HG03039 (cell line): Measurements from ENCODE around the gene VPS37B.
A peak's percentile ranks its signal among the peaks of the same experiment; 100 is the strongest.
"Not testable (repeated sequence)": the region's sequence is repeated elsewhere in the genome, so short reads cannot be mapped to it uniquely, and the experiment has no call there.

ENCODE experiments used
- ATAC-seq: cut with Tn5 transposase; IDR thresholded peaks from one replicate; pipeline ENCODE4 v1.9.1; 2021; ENCODE audit warnings: mild to moderate bottlenecking, moderate library complexity; ENCODE audit not compliant: unreplicated experiment

Gene VPS37B, protein sequence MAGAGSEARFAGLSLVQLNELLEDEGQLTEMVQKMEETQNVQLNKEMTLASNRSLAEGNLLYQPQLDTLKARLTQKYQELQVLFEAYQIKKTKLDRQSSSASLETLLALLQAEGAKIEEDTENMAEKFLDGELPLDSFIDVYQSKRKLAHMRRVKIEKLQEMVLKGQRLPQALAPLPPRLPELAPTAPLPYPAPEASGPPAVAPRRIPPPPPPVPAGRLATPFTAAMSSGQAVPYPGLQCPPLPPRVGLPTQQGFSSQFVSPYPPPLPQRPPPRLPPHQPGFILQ

DNA sequence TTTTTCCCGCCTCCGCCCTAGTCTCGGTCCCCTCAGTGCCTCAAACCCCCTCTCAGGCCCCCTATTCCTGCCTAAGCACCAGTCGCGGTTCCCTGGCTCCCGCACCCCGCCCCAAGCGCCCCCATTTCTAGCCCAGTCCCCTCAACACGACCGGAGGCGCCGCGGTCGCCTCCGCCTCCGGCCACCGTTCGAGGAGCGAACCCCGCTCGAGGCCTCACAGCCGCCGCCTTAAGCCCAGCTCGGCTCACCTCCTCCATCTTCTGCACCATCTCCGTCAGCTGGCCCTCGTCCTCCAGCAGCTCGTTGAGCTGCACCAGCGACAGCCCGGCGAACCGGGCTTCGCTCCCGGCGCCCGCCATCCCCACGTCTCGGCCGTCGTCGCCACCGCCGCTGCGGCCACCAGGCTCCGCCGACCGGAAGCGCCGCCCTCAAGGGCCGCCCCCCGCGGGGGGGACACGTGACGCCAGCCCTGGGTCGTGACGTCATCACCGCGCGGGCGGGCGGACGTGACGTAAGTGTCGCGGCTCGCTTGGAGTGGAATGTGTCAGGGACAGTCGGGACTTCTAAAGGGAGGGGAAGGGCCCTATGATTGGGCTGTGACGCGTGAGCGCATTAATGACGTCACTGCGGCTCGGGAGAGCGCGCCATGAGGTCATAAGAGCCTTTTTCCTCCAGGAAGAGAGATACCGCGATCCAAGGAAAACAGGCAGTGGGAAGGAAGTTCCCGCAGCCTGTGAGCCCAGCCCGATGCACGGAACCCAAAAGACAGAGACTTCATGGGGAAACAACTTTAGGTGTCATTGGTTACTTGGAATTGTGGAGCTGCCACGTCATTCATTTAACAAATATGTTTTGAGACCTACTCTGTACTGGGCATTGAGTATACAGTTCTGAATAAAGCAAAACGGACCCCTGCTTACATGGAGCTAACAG, at the start of gene VPS37B:
VPS37B (minus strand) TSS at position 421 of the 933 bp plus-strand sequence; CDS start at position 359, 62 bp downstream.
- peak; percentile 44 for ATAC-seq

DNA sequence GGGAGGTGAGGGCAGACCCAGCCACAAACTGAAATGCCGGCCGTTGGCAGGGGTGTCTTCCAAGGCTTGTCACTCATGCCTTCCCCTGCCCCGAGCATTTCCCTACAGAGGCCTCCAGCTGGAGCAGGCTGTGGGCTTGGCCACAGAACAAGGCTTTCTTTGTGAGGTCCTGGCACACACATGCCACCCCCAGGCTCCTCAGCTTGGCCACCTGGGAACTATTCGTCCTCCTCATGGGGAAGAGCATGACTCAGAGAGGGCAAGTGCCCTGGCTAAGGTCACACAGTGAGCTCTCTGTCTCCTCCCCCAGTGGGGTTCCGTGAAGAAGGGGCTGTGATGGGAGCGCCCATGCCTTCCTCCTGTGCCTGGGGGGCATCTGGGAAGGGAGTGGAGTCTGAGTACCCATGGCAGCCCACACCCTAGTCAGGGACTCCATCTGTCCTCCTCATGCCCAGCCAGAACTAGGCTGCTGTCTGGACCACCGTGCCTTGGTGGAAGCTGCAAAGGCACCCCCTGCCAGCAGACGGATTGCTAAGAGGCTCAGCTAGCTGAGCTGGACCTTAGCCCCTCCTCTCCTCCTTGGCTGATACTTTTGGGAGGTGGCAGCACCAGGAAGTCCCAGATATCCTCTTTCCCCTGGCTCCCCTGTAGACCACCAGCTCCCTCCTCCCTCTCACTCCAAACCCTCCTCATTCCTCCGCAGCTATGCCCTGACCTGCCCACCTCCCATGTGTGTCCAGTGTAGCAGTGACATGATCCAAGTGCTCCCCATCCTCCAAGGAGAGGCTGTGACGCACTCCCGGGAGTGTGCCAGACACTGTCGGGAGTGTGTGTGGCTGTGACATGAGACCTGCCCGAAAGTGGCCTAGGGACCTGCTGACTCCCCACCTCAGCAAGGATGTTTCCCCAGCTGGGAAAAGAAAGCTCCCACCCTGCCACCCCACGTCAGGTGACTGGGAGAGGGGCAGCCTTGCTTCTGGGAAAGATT, 49.0 kb upstream of the VPS37B start:
- ATAC-seq = no peak

DNA sequence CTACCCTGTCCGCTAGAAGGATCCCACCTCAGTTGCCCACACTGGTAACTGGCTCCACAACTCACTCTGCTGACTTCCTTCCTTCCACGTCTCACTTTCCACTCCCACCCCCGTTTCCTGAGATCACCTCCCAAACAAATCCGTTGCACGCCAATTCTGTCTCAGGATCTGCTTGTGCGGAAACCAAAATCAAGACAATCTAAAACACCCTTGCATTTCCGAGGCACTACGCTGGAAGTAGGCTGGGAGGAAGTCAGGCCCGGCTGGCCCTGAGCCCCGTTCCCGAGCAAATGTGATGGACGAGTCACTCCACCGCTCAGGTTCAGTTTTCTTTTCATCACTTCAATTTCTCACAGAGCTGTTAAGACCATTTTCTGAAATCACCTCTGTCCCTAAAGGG, 47.3 kb upstream of the VPS37B start:
- no peak for ATAC-seq

DNA sequence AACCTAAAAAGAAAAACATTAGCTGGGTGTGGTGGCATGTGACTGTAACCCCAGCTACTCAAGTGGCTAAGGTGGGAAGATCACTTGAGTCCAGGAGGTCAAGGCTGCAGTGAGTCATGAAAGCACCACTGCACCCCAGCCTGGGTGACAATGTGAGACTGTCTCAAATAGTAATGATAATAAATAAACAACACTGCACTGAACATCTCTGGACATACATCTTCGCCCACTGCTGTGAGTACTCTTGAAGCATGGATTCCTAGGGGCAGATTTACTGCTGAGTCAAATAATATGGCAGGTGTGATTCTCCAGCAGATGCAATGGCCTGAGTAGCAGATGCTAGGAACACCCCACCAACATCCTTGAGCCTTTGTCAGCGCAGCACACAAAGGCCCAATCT, 46.7 kb upstream of the VPS37B start:
- ATAC-seq = no peak

DNA sequence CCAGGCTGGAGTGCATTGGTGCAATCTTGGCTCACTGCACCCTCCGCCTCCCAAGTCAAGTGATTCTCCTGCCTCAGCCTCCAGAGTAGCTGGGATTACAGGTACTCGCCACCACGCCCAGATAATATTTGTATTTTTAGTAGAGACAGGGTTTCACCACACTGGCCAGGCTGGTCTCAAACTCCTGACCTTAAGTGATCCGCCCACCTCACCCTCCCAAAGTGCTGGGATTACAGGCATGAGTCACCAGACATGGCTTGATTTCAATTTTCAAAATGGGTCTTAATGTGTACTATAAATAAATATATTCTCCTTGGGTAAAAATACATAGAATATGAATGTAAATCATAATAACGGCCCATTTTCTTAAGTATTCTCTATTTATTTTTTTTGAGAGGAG, 45.4 kb upstream of the VPS37B start:
- ATAC-seq = not testable (repeated sequence)

DNA sequence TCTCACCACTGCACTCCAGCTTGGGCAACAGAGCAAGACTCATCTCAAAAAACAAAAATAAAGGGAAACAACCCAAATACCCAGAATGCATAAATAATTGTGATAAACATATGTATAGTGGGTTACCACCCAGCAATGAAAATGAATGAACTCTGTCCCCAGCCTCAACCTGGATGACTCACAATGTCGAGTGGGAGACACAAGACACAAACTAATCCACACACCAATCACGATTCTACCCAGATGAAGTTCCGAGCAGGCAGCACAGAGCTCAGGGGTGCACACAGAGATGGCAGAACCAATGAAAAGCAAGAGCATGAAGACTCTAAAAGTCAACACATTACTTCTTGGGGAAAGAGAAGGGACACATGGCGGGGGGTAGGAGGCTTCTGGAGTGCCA, 43.2 kb upstream of the VPS37B start:
- ATAC-seq = no peak

DNA sequence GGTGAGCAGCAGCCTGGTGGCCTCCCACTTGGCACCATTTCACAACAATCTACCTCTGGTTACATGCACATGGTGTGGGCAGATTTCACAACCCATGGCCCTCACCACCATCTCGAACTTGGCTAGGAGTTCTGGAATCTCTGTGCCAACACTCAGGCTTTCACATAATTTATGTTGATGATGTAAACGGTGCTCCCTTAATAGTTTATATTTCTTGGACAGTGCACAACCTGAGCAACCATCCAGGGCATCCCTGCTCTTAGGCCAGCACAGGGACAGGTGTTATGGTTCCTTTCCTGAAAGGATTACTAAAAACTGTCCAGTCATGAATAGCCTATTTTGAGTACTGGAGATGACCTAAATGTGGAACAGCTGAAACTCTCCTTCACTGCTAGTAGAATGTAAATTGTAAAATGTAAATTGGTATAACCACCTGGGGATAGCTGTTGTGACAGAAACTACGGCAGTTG, 41.7 kb upstream of the VPS37B start:
- ATAC-seq = no peak

DNA sequence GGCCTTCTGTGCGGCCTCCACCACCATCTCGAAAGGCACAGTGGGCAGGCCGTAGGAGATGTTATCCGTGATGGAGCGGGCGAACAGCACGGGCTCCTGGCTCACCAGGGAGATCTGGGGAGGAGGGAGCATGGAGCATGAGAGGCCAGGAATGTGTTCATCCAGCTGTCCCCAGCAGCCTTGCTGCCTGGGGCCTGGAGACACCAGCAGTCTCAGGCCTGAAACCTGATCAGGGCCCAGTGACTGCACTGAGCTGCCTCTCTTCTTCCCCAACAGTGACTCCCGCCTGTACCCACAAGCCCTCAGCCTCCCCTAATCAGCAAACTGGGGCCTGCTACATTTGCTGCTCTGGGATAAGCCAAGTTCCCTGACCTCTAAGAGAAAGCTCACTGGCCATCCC, 39.4 kb upstream of the VPS37B start:
- no peak for ATAC-seq

DNA sequence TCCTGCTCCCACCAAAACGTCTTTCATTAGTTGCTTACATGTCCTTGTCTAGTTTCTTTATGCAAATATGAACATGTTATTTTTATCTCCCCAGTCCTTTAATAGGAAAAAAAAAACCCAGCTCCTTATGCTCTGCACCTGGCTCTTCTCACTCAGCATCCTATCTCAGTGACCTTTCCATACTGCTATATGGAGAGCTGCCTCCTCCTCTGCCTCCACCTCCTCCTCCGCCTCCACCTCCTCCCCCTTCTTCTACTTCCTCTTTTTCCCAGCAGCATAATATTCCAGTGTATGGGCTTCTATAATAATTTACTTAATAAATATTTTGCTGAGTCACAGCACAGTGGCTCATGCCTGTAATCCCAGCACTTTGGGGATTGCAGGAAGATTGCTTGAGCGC, 38.8 kb upstream of the VPS37B start:
- ATAC-seq = peak; percentile 50

DNA sequence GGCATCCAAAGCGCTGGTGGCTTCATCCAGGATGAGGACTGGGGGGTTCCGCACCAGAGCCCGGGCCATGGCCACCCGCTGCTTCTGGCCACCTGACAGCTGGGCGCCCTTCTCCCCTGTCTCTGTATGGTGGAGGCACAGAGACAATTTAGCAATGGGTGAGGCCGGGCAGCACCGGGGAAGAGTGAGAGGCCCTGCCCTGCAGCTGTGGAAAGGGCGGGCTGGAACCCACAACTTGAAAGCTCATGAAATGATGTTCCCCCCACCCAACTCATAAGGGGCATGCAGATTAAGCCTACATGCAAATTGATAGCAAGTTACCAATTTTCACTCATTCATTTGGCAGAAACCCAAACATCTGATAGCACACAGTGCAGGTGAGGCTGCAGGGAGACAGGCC, 36.3 kb upstream of the VPS37B start:
- no peak for ATAC-seq

DNA sequence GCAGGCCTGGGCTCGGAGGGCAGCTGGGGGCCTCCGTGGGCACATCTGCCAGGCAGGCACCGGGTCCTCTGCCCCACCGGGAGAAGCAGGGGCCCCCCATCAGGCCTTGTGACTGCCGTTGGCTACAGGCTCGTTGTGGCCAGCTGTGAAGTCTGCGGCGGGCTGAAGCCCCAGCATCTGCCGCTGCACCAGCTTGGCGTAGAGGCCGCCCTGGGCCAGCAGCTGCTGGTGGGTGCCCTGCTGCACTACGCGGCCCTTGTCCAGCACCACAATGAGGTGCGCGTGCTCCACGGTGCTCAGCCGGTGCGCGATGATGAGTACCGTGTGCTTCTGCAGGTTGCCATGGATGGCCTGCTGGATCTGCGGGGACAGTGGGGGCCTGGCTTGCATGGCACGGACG, 33.9 kb upstream of the VPS37B start:
- ATAC-seq = no peak

DNA sequence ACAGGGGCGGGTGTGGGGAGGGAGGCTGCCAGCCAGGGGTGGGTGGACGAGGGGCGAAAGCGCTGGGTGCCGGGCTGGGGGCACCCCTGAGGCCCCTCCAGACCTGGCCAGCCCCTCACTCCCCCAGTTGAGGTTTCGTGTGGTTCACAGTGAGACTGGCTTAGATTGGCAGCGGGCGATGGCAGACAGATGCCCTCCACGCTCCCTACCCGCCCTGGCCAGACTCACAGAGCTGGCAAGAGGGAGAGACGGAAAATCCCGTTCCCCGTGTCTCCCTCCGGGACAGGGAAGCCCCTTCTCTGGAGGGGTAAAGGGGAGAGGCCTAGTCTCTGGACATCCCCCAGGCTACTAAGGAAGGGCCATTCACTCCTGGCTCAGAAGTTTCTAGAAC, 33.2 kb upstream of the VPS37B start:
- ATAC-seq = no peak

DNA sequence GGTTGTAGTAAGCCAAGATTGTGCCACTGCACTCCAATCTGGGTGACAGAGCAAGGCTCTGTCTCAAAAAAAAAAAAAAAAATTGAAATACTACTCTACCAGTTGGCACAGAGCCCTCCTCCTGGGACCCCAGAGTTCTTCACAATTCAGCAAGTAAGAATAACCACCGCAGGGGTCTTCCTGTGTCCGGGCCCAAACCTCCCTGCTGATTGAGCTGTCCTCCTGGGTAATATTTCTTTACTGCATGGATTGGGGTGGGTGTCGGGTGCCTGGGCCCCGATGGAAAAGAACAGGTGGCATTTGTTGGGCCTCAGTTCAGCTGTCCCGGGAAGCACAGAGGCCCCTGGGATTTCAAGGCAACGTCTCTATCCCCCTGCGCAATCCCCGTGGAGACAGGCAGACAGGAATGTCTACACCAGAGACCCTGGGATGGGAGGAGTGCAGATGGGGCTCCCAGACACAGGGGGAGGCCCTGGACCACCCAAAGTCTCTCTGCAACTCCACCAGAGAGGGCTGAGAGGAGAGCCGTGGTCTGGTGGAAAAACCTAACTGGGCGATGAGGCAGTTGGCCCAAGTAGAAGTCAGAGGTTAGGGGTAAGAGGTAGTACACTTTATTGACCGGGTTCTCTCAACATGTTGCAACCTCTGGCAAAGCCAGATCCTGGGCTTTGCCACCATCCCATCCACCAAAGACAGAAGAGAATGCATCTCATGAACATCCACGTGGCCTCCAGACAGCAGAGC, 32.7 kb upstream of the VPS37B start:
- ATAC-seq = no peak

DNA sequence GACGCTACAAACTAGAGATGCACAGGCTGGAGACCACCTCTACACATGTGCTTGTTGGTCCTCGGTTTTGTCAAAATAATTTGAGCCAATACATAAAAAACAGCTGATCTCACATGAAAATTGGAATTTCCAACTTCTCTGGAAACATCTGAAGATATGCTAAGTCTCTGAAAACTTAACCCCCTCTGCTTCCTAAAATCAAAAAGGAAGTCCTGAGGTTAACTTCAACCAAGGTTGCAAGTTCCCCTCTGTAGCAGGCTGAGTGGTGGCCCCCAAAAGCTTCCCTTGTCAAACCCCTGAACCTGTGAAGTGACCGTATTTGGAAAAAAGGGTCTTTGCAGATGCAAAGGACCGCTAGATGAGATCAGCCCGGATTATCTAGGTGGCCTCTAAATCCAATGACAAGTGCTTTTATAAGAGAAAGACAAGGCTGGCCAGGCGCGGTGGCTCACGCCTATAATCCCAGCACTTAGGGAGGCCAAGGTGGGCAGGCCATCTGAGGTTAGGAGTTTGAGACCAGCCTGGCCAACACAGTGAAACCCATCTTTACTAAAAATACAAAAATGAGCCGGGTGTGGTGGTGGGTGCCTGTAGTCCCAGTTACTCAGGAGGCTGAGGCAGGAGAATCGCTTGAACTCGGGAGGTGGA, 32.0 kb upstream of the VPS37B start:
- no peak for ATAC-seq

DNA sequence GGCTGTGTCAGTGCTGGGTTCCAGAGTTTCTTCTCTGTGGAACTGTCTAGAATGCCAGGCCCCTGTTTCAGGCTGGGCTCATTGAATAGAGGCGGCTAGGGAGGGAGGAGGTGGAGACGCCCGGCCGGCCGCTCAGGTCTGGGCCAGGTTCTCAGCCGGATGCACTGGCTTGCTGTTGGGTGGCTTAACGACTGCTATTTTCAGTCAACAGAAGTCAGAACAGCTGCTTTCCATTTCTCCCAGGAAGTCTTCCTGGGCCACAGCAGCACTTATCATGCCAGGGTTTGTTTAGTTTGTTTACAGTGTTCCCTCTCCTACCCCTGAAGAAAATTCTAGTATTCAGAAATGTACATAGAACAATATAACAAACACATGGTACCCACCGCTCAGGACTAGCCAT, 26.0 kb upstream of the VPS37B start:
- no peak for ATAC-seq

DNA sequence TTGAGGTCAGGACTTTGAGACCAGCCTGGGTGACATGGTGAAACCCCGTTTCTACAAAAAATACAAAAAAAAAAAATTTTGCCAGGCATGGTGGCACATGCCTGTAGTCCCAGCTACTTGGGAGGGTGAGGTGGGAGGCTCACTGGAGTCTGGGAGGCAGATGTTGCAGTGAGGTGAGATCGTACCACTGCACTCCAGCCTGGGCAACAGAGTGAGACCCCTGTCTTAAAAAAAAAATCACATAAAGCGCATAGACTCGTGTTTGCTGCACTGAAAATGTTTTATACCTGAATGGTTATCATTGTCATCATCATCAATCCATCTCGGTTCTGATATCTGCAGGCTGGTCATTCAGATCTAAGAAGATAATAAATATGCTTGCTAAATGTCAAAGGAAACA, 24.8 kb upstream of the VPS37B start:
- ATAC-seq = no peak

DNA sequence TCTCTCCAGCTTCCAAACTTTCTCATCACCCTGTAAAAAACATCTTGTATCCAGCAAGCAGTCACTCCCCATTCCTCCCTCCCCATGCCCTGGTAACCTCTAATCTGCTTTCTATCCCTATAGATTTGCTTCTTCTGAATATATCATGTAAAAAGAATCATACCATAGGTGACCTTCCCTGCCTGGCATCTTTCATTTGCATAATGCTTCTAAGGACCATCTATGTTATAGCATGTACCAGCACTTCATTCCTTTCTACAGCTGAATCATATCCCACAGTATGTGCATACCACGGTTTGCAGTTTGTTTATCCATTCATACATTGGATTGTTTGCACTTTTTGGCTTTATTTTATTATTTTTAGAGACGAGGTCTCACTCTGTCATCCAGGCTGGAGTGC, 22.9 kb upstream of the VPS37B start:
- no peak for ATAC-seq

DNA sequence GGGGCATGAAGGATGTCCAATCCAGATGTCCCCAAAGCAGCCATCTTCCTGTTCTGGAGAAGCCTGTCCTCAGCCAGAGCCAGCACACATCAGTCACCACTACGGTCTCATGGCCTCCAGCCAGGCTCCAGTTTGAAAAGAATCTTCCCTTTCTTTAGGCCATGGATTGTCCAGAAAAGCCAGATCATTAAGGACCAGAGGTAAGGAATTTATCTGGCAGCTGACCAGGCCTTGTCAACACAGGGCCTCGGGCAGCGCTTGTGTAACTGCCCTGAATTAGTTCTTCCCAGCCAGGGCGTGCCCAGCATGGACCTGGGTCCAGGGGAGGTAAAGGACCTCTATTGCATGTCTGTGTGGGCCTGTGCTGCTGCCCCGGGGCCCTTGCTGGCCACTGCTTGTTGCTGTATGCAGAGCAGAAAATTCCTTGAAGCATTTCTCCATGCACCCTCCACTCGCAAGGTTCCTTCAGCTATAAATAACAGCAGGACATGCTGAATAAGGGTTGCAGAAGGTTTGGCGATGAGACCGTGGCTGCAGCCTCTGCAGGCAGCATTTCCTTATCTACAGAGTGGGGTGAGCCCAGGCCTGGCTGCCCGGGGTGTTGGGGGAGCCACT, 21.7 kb upstream of the VPS37B start:
- no peak for ATAC-seq
